Progenitor cell of endocrine pancreas (in vitro differentiated cells): ENCODE results near the gene GPRC5B. TPM values are rescaled to one million over a fixed set of nuclear protein-coding genes. Genes with fewer than 3 reads are reported as not detected.

Experiments
- DNase-seq: peaks from one replicate; pipeline ENCODE4 v3.0.0; 2021; ENCODE audit warnings: low spot score; ENCODE audit not compliant: unreplicated experiment
- H3K27ac Mint-ChIP-seq: 2 replicates; pipeline ENCODE4 v1.8.0; 2021; ENCODE audit warnings: mild to moderate bottlenecking, moderate library complexity, mixed read lengths
- H3K27me3 Mint-ChIP-seq: 2 replicates; pipeline ENCODE4 v1.8.0; 2021; ENCODE audit warnings: mixed read lengths
- H3K36me3 Mint-ChIP-seq: 2 replicates; pipeline ENCODE4 v1.8.0; 2022; ENCODE audit warnings: mixed read lengths; ENCODE audit not compliant: insufficient read depth
- H3K4me1 Mint-ChIP-seq: 2 replicates; pipeline ENCODE4 v1.8.0; 2021; ENCODE audit warnings: low read depth, mixed read lengths
- H3K4me3 Mint-ChIP-seq: 2 replicates; pipeline ENCODE4 v1.8.0; 2021; ENCODE audit warnings: low read depth, mild to moderate bottlenecking, moderate library complexity, mixed read lengths
- H3K9me3 Mint-ChIP-seq: 2 replicates; pipeline ENCODE4 v1.8.0; 2021; ENCODE audit warnings: low read depth, mixed read lengths
- CTCF ChIP-seq: fragments of 200-600 bp; sonication (generic); IDR thresholded peaks from one replicate; pipeline ENCODE4 v1.5.0; 2021; ENCODE audit warnings: antibody characterized with exemption, mild to moderate bottlenecking; ENCODE audit not compliant: unreplicated experiment
- total RNA-seq: library from RNA; stranded (reverse); gene quantifications from 2 replicates; pipeline ENCODE4 v1.2.1, GENCODE V29; 2021

The GPRC5B gene
- total RNA-seq, 1 donor from 2014 or later = 44.3 TPM

DNA sequence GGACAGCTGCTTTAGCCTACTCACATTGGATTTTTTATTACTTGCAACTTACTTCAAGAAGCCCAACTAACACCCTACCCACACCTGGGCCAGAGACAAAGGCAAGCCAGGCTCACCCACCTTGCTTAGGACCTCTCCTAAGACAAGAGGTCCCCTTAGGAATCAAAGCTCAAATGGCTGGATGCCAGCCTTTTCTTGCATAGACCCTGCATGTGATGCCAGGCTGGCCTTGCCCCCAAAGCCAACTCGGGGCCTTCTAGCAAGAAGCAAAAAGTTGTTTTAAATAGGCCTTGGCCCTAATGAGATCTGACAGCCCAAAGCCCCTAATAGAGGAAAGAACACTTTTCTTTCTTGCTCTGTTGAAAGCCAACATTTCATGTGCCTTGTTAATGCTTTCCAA, 20.7 kb downstream of the GPRC5B start:
- H3K4me3 Mint-ChIP-seq = no peak overlapping the region
- H3K27ac Mint-ChIP-seq = no peak overlapping the region
- no peak for DNase-seq
- no peak for TF ChIP-seq CTCF
- no peaks in the 10 kb centered on the region for H3K27me3 Mint-ChIP-seq
- H3K36me3 Mint-ChIP-seq = peaks cover 31% of the 10 kb centered on the region
- peaks cover 7% of the 10 kb centered on the region for H3K4me1 Mint-ChIP-seq
- H3K9me3 Mint-ChIP-seq = no peaks in the 10 kb centered on the region

DNA sequence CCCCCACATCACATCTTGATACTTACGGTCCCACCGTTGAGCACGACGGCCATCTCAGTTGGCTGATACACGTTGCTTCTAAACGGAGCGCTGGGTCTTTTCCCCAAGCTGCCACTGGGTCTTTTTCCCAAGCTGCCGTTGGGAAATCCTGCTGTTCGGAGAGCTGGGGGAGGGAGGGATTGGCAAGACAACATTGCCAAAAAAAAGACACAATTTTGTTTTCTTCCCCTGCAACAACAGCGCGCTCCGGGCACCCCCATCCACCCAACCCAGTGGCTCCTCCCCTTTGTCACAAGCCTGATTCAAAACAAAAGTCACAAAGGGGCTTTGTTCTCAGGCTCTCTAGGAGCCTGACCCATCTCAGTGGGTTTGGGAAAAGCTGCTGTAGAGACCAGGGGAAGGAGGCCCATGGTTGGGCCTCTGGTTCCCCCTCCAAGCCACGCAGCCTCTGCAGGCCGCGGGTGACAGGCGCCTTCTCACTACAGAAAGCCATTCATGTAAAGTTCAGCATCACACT, 22.8 kb downstream of the GPRC5B start:
- Mint-ChIP-seq H3K27ac (peak overlapping the region; percentile 77), H3K27me3 (no peaks in the 10 kb centered on the region), H3K9me3 (no peaks in the 10 kb centered on the region), H3K4me3 (peak overlapping the region; percentile 9), H3K4me1 (peaks cover 9% of the 10 kb centered on the region), H3K36me3 (peaks cover 32% of the 10 kb centered on the region)
- DNase-seq = no peak
- no peak for TF ChIP-seq CTCF

- Mint-ChIP-seq H3K4me3 (no peak overlapping the region), H3K27ac (no peak overlapping the region), H3K9me3 (no peaks in the 10 kb centered on the region), H3K36me3 (peaks cover 39% of the 10 kb centered on the region), H3K27me3 (no peaks in the 10 kb centered on the region), H3K4me1 (peaks cover 9% of the 10 kb centered on the region)
- DNase-seq = no peak
- no peak for TF ChIP-seq CTCF
Observed at GRCh38 chr16:19861133-19861532, 23.5 kb downstream of the GPRC5B start.

GRCh38 chr16:19860166-19861041, 24.2 kb downstream of the GPRC5B start:
- H3K36me3 Mint-ChIP-seq = peaks cover 40% of the 10 kb centered on the region
- no peaks in the 10 kb centered on the region for H3K9me3 Mint-ChIP-seq
- no peak for TF ChIP-seq CTCF
- DNase-seq = no peak
- no peak overlapping the region for H3K4me3 Mint-ChIP-seq
- peaks cover 9% of the 10 kb centered on the region for H3K4me1 Mint-ChIP-seq
- no peak overlapping the region for H3K27ac Mint-ChIP-seq
- H3K27me3 Mint-ChIP-seq = no peaks in the 10 kb centered on the region

GRCh38 chr16:19859603-19860002, 25.0 kb downstream of the GPRC5B start:
- Mint-ChIP-seq H3K27me3 (no peaks in the 10 kb centered on the region), H3K9me3 (no peaks in the 10 kb centered on the region), H3K36me3 (peaks cover 40% of the 10 kb centered on the region), H3K27ac (no peak overlapping the region), H3K4me3 (no peak overlapping the region), H3K4me1 (peaks cover 9% of the 10 kb centered on the region)
- no peak for TF ChIP-seq CTCF
- DNase-seq = no peak
